ENCODE data around the gene ALPL.

The ALPL gene

DNA sequence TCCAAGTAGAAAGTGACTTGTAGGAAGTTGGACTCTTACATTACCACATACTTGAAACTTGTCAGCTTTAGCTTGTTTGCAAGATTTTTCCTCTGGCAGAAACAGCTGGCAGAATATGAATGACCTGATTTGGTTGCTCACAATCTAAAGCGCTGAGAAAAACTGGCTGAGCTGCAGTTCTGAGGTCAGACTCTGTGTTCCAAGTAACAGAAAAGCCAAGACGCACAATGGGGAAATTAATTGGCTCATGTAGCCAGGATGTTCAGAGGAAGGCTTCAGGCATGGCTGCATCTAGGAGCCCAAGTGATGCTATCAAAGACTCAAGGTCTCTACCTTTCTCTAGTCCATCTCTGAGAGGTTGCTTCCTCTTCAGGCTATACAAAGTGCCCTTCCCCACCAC, 27.0 kb downstream of the ALPL start:
- H3K27ac Mint-ChIP-seq, result no peak overlapping the region
- no peaks in the 10 kb centered on the region for H3K9me3 Mint-ChIP-seq
- H3K36me3 Mint-ChIP-seq, result no peaks in the 10 kb centered on the region
- peaks cover 9% of the 10 kb centered on the region for H3K27me3 Mint-ChIP-seq
- H3K4me3 Mint-ChIP-seq, result no peak overlapping the region
- H3K4me1 Mint-ChIP-seq, result no peaks in the 10 kb centered on the region

GRCh38 chr1:21537511-21537931, 28.3 kb downstream of the ALPL start:
- Mint-ChIP-seq H3K4me1 (no peaks in the 10 kb centered on the region), H3K27ac (no peak overlapping the region), H3K36me3 (no peaks in the 10 kb centered on the region), H3K4me3 (no peak overlapping the region), H3K9me3 (no peaks in the 10 kb centered on the region), H3K27me3 (peaks cover 8% of the 10 kb centered on the region)

DNA sequence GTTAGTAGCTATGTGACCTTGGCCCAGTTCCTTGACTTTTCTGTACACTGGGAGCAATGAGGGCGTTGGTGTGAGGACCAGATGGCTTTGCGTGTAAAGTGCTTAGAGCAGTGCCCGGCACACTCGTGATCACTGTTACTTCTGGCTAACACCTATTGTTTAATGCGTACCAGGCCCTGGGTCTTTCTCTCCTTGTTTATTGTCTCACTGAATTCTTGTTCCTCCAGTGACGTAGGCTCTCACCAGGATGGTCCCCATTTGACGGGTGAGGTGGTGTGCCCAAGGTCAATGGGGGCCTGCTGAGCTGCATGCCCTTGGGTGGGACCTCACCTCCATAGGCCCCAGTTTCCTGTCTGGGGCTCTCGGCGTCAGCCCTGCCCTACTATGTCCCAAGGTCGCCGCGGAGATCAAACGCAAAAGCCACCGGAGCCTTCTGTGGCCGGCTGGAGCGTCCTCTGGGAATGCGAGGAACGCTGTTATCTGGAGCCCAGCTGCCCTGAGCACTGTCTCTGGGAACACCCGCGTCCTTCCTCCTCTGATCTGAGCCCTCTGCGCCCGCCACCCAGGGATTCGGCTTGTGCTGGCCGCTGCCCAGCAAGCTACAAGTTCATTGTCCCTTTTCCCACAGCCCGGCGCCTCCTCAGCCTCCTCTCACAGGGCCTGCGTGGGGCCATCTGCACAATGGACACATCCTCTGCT, 28.9 kb downstream of the ALPL start:
- H3K9me3 Mint-ChIP-seq, result no peaks in the 10 kb centered on the region
- peaks cover 8% of the 10 kb centered on the region for H3K27me3 Mint-ChIP-seq
- H3K4me3 Mint-ChIP-seq, result no peak overlapping the region
- no peak overlapping the region for H3K27ac Mint-ChIP-seq
- no peaks in the 10 kb centered on the region for H3K4me1 Mint-ChIP-seq
- no peaks in the 10 kb centered on the region for H3K36me3 Mint-ChIP-seq

DNA sequence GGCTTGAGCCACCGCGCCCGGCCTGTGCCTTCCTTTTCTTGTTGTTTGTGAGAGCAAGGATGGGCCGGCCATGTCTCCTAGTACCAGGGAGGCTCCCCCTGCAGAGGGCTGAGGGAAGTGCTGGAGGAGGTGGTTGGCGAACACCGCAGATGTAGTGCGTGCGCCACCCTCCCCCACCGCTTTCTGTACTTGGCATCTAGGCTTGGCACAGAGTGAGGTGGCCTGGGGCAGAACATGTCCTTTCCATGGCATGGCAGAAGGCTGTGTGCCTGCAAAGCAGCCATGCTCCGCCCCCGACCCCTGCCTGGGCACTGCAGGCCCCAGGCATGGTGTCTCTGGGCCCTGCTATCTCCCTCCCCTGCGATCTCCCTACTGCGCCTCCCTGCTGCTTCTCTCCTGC, 30.7 kb downstream of the ALPL start:
- Mint-ChIP-seq H3K27me3 (peaks cover 8% of the 10 kb centered on the region), H3K4me1 (no peaks in the 10 kb centered on the region), H3K27ac (no peak overlapping the region)

DNA sequence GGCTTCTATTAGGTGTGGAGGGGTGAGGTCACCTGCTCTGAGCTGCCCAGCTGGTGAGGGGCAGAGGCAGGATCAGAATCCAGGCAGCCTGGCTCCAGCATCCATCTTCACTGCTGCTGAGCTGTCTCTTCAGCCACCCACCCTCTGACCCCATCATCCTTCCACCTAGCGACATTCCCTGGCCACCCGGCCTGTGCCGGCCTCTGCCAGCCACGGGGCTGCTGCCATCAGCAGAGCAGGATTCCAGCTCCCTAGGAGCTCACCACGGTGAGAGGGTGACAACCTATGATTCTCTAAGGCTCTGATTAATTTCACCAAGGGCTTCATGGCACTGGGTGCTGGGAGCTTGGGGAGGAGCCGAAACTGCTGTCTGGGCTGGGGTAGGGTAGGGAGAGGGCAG, 32.1 kb downstream of the ALPL start:
- Mint-ChIP-seq H3K9me3 (no peaks in the 10 kb centered on the region), H3K4me1 (no peaks in the 10 kb centered on the region), H3K27ac (no peak overlapping the region), H3K4me3 (no peak overlapping the region), H3K36me3 (no peaks in the 10 kb centered on the region), H3K27me3 (peaks cover 8% of the 10 kb centered on the region)

More for the DNA sequence above, 30.7 kb downstream of the ALPL start:
- Mint-ChIP-seq H3K36me3 (no peaks in the 10 kb centered on the region), H3K4me3 (no peak overlapping the region), H3K9me3 (no peaks in the 10 kb centered on the region)

GRCh38 chr1:21541835-21542234, 32.6 kb downstream of the ALPL start:
- peaks cover 8% of the 10 kb centered on the region for H3K27me3 Mint-ChIP-seq
- no peaks in the 10 kb centered on the region for H3K9me3 Mint-ChIP-seq
- H3K27ac Mint-ChIP-seq, result no peak overlapping the region
- no peaks in the 10 kb centered on the region for H3K36me3 Mint-ChIP-seq
- no peak overlapping the region for H3K4me3 Mint-ChIP-seq
- no peaks in the 10 kb centered on the region for H3K4me1 Mint-ChIP-seq

DNA sequence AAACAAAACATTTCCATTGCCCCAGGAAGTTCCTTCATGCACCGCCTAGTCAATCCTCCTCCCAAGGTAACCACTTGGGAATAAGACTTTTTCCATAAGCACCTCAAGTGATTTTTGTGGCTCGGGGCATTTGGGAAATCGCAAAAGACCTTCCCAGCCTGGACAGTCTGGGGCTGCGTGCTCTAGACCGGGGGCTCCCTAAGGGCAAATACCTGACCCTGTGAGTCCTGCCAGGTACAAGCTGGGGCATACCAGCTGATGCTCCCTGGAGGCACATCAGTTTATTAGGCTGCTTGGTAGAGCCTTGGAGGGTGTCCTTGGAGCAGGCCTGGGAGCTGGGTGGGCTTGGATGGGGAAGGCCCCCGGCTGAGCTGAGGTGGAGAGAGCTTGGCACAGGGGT, 34.4 kb downstream of the ALPL start:
- H3K4me1 Mint-ChIP-seq, result no peaks in the 10 kb centered on the region
- H3K27ac Mint-ChIP-seq, result no peak overlapping the region
- H3K36me3 Mint-ChIP-seq, result no peaks in the 10 kb centered on the region
- H3K27me3 Mint-ChIP-seq, result peaks cover 8% of the 10 kb centered on the region
- no peaks in the 10 kb centered on the region for H3K9me3 Mint-ChIP-seq
- H3K4me3 Mint-ChIP-seq, result no peak overlapping the region

DNA sequence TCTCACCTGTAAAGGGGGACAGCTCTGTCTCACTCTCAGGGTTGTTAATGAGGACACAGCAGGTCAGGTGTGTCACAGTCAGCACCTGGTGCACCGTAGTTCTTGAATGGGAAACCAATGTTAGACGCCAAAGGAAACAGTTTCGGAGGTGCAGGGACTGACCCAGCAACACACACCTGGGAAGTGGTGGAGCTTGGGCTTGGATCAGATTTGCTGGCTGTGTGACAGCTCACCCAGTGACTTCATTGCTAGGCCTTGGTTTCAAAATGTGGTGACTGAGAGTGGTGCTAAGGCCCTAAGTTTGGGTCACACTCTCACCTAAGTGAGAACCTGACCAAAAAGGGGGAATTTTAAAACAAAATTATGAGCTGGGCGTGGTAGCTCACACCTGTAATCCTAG, 34.9 kb downstream of the ALPL start:
- H3K36me3 Mint-ChIP-seq, result no peaks in the 10 kb centered on the region
- H3K27ac Mint-ChIP-seq, result no peak overlapping the region
- H3K4me1 Mint-ChIP-seq, result no peaks in the 10 kb centered on the region
- no peaks in the 10 kb centered on the region for H3K9me3 Mint-ChIP-seq
- no peak overlapping the region for H3K4me3 Mint-ChIP-seq
- peaks cover 3% of the 10 kb centered on the region for H3K27me3 Mint-ChIP-seq

- H3K27me3 Mint-ChIP-seq, result peaks cover 2% of the 10 kb centered on the region
- H3K27ac Mint-ChIP-seq, result no peak overlapping the region
- H3K36me3 Mint-ChIP-seq, result no peaks in the 10 kb centered on the region
- no peaks in the 10 kb centered on the region for H3K9me3 Mint-ChIP-seq
- no peaks in the 10 kb centered on the region for H3K4me1 Mint-ChIP-seq
- H3K4me3 Mint-ChIP-seq, result no peak overlapping the region
These were observed 37.1 kb downstream of the ALPL start for GRCh38 chr1:21546122-21546825.

- H3K9me3 Mint-ChIP-seq, result no peaks in the 10 kb centered on the region
- H3K27me3 Mint-ChIP-seq, result peaks cover 4% of the 10 kb centered on the region
- no peaks in the 10 kb centered on the region for H3K36me3 Mint-ChIP-seq
- H3K27ac Mint-ChIP-seq, result no peak overlapping the region
- H3K4me1 Mint-ChIP-seq, result no peaks in the 10 kb centered on the region
- no peak overlapping the region for H3K4me3 Mint-ChIP-seq
These were observed 38.7 kb downstream of the ALPL start for GRCh38 chr1:21547876-21548275.

GRCh38 chr1:21550097-21550496, 40.9 kb downstream of the ALPL start:
- no peak overlapping the region for H3K27ac Mint-ChIP-seq
- no peaks in the 10 kb centered on the region for H3K9me3 Mint-ChIP-seq
- peaks cover 9% of the 10 kb centered on the region for H3K27me3 Mint-ChIP-seq
- no peak overlapping the region for H3K4me3 Mint-ChIP-seq
- no peaks in the 10 kb centered on the region for H3K4me1 Mint-ChIP-seq
- H3K36me3 Mint-ChIP-seq, result no peaks in the 10 kb centered on the region

DNA sequence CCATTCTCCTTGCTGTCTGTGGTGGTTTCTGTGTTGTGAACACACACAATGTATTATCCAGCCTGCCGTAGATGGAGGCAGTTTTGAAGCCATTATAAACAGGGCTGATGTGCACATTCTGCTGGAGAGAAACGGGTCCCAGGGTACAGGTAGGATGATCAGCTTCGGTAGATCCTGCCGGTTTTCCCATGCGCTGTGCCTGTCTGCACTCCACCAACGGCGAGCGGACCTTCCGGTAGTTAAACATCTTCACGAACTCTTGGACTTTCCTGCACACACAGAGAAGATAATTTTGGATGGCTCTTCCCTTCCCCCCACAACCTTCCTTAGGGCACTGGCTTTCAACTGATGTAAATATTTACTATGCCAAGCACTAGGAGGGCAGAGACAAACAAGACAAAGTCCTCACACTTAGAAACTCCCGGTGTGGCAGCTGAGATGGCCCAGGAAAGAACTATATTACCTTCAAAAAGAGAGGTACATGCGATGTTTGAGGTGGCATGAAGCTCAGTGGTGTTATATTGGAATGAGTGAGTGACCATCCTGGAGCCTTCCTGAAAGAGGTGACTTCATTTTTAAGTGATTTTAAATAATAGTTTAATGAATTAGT, 41.7 kb downstream of the ALPL start:
- Mint-ChIP-seq H3K27me3 (peaks cover 9% of the 10 kb centered on the region), H3K4me3 (no peak overlapping the region), H3K9me3 (no peaks in the 10 kb centered on the region), H3K27ac (no peak overlapping the region), H3K36me3 (no peaks in the 10 kb centered on the region), H3K4me1 (no peaks in the 10 kb centered on the region)

GRCh38 chr1:21552715-21553114, 43.5 kb downstream of the ALPL start:
- peaks cover 16% of the 10 kb centered on the region for H3K27me3 Mint-ChIP-seq
- H3K9me3 Mint-ChIP-seq, result no peaks in the 10 kb centered on the region
- H3K36me3 Mint-ChIP-seq, result no peaks in the 10 kb centered on the region
- H3K4me3 Mint-ChIP-seq, result no peak overlapping the region
- no peaks in the 10 kb centered on the region for H3K4me1 Mint-ChIP-seq
- no peak overlapping the region for H3K27ac Mint-ChIP-seq

DNA sequence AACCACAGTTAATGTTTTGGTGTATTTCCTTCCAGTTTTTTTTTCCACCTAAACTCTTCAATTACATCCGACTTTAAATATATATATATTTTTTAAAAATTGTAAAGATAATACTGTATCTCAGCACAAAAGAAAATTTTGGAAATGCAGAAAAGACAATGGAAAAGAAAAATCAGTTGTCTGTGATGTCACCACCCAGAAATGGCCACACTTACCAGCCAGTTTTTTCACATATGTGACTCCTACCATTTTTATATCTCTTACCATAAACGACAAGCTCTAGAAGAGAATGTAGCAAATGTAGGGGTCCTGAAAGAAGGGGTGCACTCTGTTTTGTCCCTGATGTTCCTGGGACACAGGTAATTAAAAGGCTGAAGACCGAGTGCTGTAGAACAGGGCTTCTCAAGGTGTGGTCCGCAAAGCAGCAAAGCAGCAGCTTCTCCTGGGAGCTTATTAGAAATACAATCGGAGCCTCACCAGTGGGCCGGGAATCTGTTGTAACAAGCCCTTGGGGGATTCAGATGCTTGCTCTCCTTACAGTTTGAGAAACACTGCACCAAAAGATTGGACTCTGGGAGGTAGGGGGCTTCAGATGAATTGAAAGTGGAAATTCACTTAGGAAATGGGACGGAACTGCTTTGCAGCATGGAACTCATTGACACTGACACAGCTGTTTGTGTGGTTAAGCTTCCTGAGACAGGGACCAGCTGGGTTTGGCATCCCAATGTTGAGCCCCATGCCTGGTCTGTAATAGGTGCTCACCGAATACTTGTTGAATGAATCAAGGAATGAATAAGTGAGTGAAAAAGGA, 44.1 kb downstream of the ALPL start:
- H3K27ac Mint-ChIP-seq, result no peak overlapping the region
- H3K36me3 Mint-ChIP-seq, result no peaks in the 10 kb centered on the region
- H3K27me3 Mint-ChIP-seq, result peaks cover 16% of the 10 kb centered on the region
- no peaks in the 10 kb centered on the region for H3K9me3 Mint-ChIP-seq
- no peak overlapping the region for H3K4me3 Mint-ChIP-seq
- H3K4me1 Mint-ChIP-seq, result no peaks in the 10 kb centered on the region

DNA sequence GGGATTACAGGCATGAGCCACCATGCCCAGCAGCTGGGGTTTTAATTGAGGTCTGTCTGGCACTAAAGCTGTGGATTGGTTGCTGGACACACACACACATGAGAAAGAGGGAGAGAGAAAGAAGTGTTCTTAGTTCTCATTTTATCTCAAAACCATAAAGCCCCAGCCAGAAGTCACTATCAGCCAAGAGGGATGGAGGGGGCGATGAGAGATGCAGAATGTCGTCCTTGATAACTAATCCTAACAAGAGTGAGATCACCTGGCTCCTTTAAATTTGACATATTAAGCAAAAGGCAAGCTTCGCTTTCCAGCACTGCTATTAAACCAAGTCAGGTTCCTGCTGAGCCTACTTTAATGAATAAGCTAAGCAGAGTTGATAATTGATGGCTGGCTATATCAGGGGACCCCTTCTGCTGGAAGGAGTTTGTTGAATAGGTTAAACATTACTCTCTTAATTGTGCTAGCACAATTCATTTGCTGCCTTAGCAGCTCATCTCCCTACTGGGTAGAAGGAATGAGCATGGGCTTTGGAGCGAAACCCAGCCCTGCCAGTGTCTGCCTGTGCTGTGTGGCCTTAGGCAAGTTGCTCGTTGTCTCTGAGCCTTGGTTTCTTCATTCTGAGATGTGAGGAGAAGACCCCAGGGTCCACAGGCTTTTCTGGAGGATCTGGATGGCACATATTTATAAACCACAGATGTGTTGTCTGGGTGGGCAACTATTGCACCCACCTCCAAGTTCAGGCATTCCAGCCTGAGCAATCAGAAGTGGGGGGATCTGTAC, 50.8 kb downstream of the ALPL start:
- Mint-ChIP-seq H3K27ac (no peak overlapping the region), H3K27me3 (peaks cover 10% of the 10 kb centered on the region), H3K4me1 (no peaks in the 10 kb centered on the region), H3K36me3 (no peaks in the 10 kb centered on the region), H3K4me3 (no peak overlapping the region), H3K9me3 (no peaks in the 10 kb centered on the region)
